H4 (cell line): Measurements from ENCODE around the gene PRKAG2. TPM values are rescaled to one million over a fixed set of nuclear protein-coding genes. Genes with fewer than 3 reads are reported as not detected.

Experiments used
- DNase-seq: peaks from one replicate; pipeline ENCODE4 v3.0.0-alpha.2; 2015; ENCODE audit warnings: low spot score
- total RNA-seq: library from RNA; depleted of rRNA; stranded (reverse); fragments of >200 nt; shearing (Covaris generic); gene quantifications from 2 replicates; pipeline ENCODE4 v1.2.3, GENCODE V29; 2014

The PRKAG2 gene
- total RNA-seq, 1 experiment from 2014 or later: 7.3 TPM

GRCh38 chr7:151818674-151819519 lies 58.0 kb downstream of the PRKAG2 start:
- no peak for DNase-seq

DNA sequence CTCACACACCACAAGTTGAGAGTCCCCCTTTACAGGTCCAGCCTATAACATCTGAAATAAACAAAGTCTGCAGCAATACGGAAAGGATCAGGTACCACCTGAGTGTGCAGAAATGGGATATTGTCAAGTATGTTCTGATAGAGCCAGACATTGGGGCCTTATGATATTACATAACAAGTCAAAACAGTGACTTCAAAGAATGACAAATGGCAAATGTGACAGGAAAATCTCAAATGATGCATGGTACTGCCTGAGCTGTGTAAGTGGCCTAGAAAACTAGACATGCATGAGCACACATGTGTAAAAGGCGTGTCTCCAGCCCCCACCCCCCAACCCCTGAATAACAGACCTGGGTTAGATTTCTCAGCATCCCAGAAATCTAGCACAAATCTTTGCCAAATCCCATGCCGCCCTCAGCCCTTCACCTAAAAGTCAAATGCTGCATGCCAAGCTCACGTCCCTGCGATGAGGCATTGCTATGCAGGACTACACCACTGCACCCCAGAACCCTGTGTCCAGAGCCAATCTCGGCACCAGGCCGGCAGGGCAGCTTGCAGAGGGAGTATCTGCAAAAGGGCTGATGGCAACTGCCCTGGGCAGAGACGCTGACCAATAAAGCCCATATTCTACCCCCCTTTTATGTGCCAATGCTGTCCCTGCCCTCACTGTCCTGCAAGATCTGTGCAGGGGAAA lies 58.8 kb downstream of the PRKAG2 start:
- no peak for DNase-seq

DNA sequence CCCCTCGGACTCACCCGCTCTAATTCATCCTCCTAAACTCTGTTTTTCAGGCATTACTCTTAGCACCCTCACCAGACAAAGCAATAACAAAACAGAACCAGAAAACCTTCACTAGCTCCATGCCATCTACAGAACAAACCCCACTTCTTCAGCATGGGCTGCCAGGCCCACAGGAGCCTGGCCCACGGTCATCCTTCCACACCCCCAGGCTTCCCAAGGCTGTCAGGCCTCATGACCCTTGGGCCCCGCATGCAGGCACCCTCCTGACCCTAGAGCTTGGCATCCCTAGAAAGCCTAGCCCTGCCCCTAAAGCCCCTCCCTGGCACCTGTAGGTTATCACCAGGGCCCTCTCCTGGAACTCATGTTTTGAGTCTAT lies 59.6 kb downstream of the PRKAG2 start:
- no peak for DNase-seq

GRCh38 chr7:151816562-151817314 lies 60.2 kb downstream of the PRKAG2 start:
- no peak for DNase-seq

- no peak for DNase-seq
These were observed 61.5 kb downstream of the PRKAG2 start for GRCh38 chr7:151815419-151815818.

DNA sequence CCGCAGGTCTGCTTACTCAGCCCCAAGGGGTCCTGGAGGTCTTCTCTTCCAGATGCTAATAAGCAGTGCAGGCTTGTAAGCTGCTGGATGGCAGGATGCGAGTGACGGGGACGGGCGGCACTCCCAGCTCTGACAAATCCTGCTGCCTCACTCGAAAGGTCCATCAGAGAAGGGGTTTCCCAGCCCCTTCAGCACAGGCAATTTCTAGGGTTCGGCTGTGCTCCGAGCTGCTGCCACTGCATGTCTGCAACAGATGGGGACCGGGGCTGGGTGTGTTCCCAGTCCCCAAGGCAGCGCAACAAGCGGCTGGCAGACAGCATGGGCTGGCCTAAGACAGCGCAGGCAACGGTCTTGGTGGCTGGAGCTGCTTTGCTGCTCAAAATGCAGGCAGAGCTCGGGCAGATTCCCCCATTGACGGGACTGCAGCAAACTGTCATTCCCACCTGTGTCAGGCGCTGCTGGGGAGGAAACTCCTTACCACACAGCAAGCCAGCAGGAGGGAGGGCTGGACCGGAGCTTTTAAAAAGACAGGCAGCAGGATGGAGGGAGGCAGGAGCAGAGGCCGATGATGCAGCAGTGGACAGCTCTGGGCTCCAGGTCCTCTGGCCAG lies 62.4 kb downstream of the PRKAG2 start:
- no peak for DNase-seq

DNA sequence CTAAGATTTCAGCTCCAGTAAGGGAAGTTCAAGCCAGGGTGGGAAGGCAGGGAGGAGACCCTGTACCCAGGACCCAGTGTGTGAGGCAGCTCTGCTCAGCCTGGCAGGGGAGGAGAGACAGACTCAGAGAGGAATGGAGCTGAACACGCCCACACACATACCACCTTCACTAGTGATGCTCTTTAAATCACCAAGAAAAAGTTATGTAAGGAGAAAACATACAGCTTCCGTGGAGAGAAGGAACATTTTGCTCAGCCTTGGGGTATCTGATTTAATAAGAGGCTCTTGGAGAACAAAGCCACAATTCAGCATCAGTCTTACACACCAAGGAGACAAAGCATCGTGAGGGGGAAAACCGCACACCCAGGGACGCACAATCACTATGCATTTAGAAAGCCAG lies 62.9 kb downstream of the PRKAG2 start:
- DNase-seq: no peak

DNA sequence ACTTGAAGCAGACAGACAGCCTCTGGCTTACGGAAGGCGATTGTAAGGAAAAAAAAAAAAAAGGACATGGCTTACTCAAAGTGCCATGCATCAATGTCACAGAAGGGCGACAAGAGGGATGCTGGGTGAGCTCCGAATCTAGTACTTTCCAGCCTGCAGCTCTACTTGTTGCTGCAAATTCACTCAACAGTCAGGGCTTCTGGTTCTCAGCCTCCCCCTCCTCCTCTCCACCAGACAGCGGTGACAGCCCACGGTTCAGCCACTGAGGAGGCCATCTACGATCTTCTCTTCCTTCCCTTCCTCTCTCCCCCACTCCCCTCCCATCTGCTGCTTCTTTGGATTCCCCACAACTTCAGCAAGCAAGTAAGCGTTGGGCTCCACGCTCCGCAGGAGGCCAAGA lies 63.5 kb downstream of the PRKAG2 start:
- DNase-seq: no peak

GRCh38 chr7:151812967-151813366 lies 63.9 kb downstream of the PRKAG2 start:
- DNase-seq: no peak

DNA sequence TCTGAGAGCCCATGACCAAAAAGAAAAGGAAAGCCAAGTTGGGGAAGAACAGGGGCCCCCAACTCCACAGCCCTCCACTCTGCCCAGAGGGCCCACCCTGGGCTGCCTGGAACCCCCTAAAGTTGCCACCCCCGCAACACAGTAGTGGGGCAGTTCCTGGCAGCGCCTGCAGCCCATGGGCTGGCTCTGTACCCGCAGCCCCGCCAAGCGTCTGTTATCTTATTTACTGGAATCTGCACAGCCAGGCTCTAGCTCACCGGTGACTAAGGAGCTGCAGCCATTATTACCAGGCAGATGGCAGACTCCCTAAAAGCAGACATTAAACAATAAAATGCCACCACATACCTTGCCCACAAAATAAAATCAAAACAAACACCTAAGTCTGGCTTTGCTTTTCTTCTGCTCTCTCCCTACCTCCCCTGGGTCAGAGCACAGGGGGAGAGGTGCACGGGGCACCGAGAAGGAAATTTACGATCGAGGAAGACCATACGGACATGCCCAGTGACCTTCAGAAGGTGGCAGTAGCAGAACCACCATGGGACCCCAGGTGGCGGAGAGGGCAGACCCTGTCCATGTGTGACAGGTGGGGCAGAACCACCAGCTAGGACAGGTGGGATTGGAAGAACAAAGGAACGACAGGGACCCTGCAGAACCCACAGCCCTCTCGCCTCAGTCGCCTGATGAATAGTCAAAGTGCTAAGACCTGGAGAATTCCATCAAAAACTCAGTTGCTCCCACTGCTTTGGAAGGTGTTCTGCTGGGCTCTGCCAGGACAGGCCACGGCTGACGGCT lies 66.3 kb downstream of the PRKAG2 start:
- no peak for DNase-seq

GRCh38 chr7:151809864-151810170 lies 67.1 kb downstream of the PRKAG2 start:
- DNase-seq: peak; percentile 35

- DNase-seq: no peak
These were observed 67.6 kb downstream of the PRKAG2 start for GRCh38 chr7:151809146-151809863.

- DNase-seq: peak; percentile 78
These were observed 68.3 kb downstream of the PRKAG2 start for GRCh38 chr7:151808400-151809145.

DNA sequence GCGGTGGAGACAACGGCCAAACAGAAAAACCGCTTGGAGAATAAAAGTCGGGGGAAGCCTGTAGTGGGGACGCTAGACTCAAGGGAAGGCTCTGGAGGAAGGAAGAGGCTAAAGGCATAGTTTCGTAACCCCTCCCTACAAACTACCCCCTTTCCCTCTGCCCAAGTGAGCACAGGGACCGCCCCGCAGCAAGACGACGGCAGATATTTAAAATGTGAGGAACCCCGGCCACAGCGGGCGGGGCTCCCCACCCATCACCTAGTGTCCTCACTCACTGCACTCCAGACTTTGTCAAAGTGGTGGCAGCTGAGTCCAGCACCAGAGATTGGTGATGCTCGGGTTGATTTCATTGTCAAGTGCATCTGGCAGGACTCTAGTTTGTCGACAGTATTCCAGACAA lies 69.1 kb downstream of the PRKAG2 start:
- no peak for DNase-seq

DNA sequence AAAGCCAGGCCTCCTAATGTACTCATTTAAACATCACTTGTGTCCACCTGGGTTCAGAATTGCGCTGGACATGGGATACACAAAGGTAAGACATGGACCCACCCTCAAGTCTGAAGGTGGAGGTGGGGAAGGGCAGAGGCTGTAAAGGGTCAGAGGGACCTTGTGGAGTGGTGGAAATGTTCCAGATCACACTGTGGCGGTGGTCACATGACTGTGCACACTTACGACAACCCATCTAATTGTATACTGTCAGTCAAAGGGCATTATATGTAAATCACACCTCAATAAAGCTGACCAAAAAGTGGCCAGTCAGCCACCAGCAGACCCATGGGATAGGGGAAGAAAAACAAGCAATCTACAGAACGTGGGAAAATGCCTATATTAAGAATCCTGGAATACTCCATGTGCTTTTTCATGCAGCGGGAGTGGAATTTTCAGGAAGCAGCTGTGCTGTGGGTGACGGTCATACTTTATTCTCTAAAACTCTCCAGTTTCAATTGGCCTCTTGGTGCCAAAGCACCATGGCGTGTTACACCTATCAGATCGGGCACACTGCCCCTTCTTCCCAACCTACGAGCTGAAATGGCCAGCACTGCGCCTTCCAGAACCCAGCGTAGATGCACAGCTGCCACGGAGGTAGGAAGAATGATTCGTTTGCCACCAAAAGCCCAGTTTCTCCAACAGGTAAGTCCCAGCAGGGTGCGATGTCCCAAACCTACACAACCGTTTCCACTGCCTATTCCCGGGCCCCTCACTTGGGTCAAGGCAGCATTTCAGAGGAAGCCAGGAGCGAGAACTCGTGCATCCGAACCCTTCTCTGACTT lies 69.8 kb downstream of the PRKAG2 start:
- no peak for DNase-seq

DNA sequence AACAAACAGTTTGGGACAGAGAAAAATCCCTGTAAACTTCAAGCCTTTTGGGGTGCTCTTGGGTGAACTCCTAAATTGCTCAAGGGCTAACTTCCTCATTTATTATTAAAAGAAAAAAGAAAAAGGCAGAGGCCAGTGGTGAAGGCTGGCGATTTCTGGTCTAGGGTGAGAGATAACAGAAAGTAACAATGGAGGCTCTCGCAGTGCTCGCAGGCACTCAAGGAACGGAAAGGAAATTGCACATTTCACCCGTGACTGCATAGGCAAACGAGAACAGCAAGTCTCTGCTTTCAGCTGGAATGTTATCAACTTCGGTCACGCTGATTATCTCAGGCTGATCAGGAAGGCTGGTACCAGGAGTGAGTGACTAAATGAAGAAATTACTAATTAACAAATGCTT lies 70.7 kb downstream of the PRKAG2 start:
- DNase-seq: no peak

DNA sequence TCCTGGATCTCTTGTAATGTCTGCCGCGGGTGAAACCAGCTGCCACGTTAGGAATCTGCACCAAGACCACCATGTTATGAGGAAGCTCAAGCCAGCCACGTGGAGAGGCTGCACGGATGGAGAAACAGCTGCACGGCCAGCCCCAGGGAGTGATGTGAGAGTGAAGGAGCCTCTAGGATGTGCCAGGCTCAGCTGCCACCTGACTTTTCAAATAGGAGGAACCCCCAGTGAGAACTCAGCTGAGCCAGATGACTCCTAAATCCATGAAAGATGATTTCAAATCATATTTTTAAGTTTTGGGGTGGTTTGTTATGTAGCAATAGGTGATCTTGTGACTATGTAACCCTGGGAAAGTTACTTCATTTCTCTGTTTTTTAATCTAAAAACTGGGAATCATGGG lies 71.7 kb downstream of the PRKAG2 start:
- DNase-seq: no peak

DNA sequence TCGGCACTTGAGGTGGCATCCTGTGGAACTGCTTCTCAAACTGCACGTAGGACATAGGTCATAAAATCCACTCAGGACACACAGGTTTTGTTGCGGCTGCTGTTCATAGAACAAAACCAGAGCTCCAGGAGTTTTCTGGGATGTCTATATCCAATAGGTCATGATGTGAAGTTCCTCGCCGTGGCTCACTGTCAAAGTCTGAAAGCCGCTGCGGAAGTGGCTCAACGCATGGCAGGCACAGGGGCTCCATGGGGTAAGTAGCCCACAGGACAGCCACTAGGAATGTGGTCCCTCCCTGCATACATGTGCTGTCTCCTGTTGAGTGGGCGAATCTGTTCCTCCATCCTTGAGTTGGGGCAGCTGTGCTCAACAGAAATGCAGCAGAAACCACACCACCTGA lies 72.2 kb downstream of the PRKAG2 start:
- no peak for DNase-seq

DNA sequence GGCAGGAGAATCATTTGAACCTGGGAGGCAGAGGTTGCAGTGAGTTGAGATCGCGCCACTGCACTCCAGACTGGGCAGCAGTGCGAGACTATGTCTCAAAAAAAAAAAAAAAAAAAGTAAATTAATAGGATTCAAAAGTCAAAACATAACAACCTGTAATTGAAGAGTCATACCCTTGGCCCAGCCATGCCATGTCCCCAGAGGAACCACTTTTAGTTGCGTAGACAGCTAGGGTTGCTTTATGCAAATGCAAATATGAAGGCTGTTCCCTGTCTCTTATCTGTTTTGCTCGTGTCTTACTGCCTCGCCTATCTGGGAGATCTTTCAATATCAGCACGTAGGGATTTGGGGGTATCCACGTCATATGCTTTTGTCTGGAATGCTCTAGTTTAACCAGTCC lies 73.1 kb downstream of the PRKAG2 start:
- no peak for DNase-seq
